GM06990 (cell line): Measurements from ENCODE around the gene MSMP.

ENCODE experiments used
- DNase-seq: peaks from one replicate; pipeline ENCODE4 v3.0.0-alpha.2; 2011; ENCODE audit not compliant: insufficient read length; ENCODE audit errors: extremely low read depth
- H3K27me3 ChIP-seq: replicated peaks from 2 replicates; pipeline ENCODE4 v1.6.0; 2011; ENCODE audit warnings: low read length; ENCODE audit not compliant: control insufficient read depth, insufficient read depth
- H3K36me3 ChIP-seq: 2 replicates; pipeline ENCODE4 v1.5.1; 2011; ENCODE audit warnings: low read length; ENCODE audit not compliant: control insufficient read depth, insufficient read depth
- H3K4me3 ChIP-seq: replicated peaks from 2 replicates; pipeline ENCODE4 v1.5.1; 2011; ENCODE audit warnings: low read depth, mild to moderate bottlenecking, control low read depth, low read length
- TF ChIP-seq, protein P1 (sequence below): IDR thresholded peaks from 2 replicates; pipeline ENCODE4 v1.5.1; 2011; ENCODE audit warnings: low read length, control low read depth, mild to moderate bottlenecking, inconsistent platforms; ENCODE audit not compliant: insufficient read depth, poor library complexity, severe bottlenecking

MSMP gene

DNA sequence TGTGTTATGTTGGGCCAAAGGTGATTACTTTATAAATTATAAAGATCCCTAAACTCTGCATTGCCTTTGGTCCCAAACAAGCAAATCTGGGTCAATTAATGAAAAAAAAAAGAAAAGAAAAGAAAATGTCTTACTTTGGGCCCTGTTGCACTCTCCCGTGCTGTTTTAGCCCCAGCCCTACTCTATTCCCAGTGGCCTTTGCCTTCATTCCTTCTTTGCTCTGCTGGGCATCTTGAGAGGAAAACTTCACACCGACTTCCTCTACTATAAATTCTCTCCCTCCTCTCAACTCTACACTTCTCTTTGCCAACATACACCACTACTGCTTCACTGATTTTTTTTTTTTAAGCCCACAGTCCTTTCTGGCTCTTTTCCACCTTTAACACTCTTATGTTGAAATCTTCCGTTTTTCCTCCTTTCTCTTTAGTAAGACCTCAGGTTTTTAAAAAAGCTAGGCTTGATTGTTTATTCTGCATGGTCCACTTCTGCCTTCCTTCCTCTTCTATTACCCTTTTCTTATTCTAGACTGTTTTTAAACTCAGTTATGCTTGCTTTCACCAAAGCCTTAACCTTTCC lies 4.5 kb upstream of the MSMP start:
- Histone ChIP-seq H3K36me3 (peaks cover 2% of the 10 kb centered on the region; the same call in 1 of the 2 replicates), H3K27me3 (no peaks in the 10 kb centered on the region), H3K4me3 (no peak overlapping the region)
- TF ChIP-seq, protein P1, sequence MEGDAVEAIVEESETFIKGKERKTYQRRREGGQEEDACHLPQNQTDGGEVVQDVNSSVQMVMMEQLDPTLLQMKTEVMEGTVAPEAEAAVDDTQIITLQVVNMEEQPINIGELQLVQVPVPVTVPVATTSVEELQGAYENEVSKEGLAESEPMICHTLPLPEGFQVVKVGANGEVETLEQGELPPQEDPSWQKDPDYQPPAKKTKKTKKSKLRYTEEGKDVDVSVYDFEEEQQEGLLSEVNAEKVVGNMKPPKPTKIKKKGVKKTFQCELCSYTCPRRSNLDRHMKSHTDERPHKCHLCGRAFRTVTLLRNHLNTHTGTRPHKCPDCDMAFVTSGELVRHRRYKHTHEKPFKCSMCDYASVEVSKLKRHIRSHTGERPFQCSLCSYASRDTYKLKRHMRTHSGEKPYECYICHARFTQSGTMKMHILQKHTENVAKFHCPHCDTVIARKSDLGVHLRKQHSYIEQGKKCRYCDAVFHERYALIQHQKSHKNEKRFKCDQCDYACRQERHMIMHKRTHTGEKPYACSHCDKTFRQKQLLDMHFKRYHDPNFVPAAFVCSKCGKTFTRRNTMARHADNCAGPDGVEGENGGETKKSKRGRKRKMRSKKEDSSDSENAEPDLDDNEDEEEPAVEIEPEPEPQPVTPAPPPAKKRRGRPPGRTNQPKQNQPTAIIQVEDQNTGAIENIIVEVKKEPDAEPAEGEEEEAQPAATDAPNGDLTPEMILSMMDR, result no peak
- no peak for DNase-seq

GRCh38 chr9:35757892-35758275 lies 3.8 kb upstream of the MSMP start:
- TF ChIP-seq, protein P1, result no peak
- Histone ChIP-seq H3K4me3 (peak overlapping the region; percentile 88), H3K27me3 (no peaks in the 10 kb centered on the region), H3K36me3 (peaks cover 7% of the 10 kb centered on the region)
- DNase-seq, result no peak

GRCh38 chr9:35757226-35757891 lies 3.3 kb upstream of the MSMP start:
- TF ChIP-seq, protein P1, result no peak

DNA sequence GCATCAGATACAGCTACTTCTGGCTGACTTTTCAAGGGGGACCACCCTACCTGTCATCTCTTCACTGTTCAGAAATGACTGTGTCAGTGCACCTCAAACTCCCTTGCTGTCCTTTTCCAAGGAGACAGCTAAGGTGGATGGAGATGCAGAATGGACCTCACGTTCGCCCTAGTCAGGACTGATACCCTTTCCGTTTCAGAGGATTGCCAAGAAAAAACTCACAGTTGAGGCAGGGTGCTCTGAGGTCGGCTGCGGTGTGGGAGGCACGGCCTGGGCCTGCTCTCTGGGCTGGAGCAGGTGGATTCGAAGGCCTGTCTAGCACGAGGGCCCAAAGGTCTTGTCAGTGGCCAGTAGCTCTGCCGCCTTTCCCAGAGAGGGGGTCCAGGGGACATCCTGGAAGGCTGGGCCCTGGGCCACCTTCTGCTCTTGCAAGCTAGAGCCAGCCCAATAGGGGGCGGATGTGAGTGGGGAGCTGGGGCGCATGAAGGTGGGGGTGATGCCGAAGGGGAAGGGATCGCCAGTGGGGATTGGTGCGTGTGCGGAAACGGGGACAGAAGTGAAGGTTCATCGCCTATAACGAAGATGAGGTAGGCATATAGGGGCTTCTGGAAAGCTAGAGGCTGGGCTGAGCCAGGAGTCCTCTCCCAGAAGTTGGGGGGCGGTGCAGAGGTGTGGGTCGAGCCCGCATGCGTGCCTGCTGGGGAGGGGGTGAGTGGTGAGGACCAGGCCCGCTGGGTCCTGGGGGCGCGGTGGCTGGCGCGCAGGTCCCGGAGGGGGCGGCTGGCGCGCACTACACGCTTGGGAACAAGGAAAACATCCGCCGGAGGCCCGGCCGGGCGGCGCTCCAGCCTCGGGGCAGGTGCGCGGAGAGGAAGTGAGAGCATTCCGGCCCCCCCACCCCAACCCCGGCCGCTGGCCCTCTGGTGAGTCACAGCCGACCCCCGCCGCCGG lies 2.5 kb upstream of the MSMP start:
- DNase-seq, result peak; percentile 84
- Histone ChIP-seq H3K4me3 (peak overlapping the region; percentile 88), H3K27me3 (no peaks in the 10 kb centered on the region), H3K36me3 (peaks cover 13% of the 10 kb centered on the region)
- TF ChIP-seq, protein P1, result peak; percentile 95

More at GRCh38 chr9:35757226-35757891, 3.3 kb upstream of the MSMP start:
- Histone ChIP-seq H3K27me3 (no peaks in the 10 kb centered on the region), H3K4me3 (peak overlapping the region; percentile 88), H3K36me3 (peaks cover 9% of the 10 kb centered on the region)
- DNase-seq, result no peak

DNA sequence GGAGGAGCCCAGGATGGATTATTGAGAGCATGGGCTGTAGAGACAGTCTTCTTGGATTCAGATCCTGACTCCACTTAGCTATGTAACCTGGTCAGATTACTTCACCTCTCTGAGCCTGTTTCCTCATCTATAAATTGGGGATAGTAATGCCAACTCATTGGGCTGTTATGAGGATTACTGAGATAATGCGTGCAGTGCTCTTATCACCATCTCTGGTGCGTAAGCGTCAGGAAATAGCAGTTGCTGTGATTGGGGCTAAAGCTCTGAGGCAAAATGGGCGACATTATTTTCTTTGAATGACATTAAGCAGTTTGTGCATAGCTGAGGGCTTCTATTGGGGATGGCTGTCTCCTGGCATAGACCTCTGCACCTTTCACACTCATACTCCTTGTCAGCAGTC lies 995 bp upstream of the MSMP start:
- TF ChIP-seq, protein P1, result no peak
- Histone ChIP-seq H3K4me3 (no peak overlapping the region), H3K36me3 (peaks cover 17% of the 10 kb centered on the region), H3K27me3 (no peaks in the 10 kb centered on the region)
- DNase-seq, result no peak
